Skeletal muscle tissue (tissue), 4 donors: Measurements from ENCODE around the gene CLASP1. TPM values are rescaled to one million over a fixed set of nuclear protein-coding genes. Genes with fewer than 3 reads are reported as not detected.
A peak's percentile ranks its signal among the peaks of the same experiment; 100 is the strongest.

Experiments used
- H3K27ac ChIP-seq: one replicate; pipeline ENCODE4 v1.7.0; 2013; ENCODE audit warnings: mild to moderate bottlenecking, low read depth, low read length, inconsistent platforms
- H3K27me3 ChIP-seq, 3 donors: one replicate each; pipeline ENCODE4 v1.7.0; 2013; ENCODE audit warnings: low read length in 3 of 3; ENCODE audit not compliant: control insufficient read depth in 3 of 3, insufficient read depth in 3 of 3
- H3K36me3 ChIP-seq, 3 donors: one replicate each; pipeline ENCODE4 v1.7.0; 2013; ENCODE audit warnings: low read length in 3 of 3; ENCODE audit not compliant: control insufficient read depth in 3 of 3, insufficient read depth in 3 of 3
- H3K4me1 ChIP-seq, 3 donors: one replicate each; pipeline ENCODE4 v1.7.0; 2013; ENCODE audit warnings: low read length in 3 of 3, mild to moderate bottlenecking in 3 of 3; ENCODE audit not compliant: control insufficient read depth in 3 of 3, insufficient read depth in 3 of 3
- H3K4me3 ChIP-seq, 3 donors: one replicate each; pipeline ENCODE4 v1.7.0; 2013; ENCODE audit warnings: low read length in 3 of 3
- H3K9ac ChIP-seq, 3 donors: one replicate each; pipeline ENCODE4 v1.7.0; 2013; ENCODE audit warnings: low read length in 3 of 3, mild to moderate bottlenecking in 3 of 3, moderate library complexity in 2 of 3, low read depth in 1 of 3
- H3K9me3 ChIP-seq, 3 donors: one replicate each; pipeline ENCODE4 v1.7.0; 2013; ENCODE audit warnings: low read length in 3 of 3; ENCODE audit not compliant: control insufficient read depth in 3 of 3
- total RNA-seq: library from RNA; depleted of rRNA; stranded (reverse); fragments of >200 nt; gene quantifications from one replicate; pipeline ENCODE4 v1.2.3, GENCODE V29; 2014
- donor health status: Osteomylitis.

Gene CLASP1
- total RNA-seq, 1 donor from 2014 or later: 74.1 TPM

DNA sequence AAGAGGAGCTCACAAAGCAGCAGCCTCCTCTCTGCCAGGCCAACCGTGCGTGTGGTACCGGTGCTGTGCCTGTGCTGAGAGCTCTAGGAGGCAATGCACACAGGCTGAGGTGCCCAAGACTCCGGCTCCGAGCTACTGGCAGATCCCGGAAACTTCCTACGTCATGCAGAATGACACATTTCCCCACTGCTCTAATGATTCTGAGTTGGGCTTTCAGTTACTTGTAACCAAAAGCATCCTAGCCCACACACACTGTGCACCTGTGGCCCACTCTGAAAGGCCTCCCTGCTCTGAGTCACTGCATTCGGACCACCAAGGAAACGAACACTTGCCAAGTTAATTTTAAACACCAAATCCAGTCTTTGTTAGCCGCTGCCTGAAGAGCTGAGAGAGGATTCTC is 127.9 kb downstream of the CLASP1 start:
- H3K4me1 ChIP-seq: peaks cover 20 to 33% (median 21%) of the 10 kb centered on the region in 3 donors
- peak overlapping the region; percentile 28 for H3K27ac ChIP-seq

DNA sequence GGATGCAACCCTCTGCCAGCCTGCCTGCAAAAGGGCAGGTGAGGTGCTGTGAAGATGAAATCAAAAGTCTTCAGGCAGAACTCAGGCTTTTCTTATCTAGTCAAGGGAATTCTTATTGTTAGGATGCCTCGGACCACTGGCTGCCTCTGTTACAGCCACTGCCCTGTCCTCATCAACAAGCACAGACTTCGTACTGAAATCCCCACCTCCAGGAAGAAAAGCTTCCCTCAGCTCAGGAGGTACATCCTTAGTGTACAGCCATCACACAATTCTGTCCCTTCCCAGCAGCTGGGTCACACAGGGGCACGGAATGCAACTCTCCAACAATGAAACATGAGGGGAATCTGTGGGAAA is 128.6 kb downstream of the CLASP1 start:
- H3K9ac ChIP-seq: peak overlapping the region in 1 of 3 donors; percentile 50

More for the DNA sequence above, 127.9 kb downstream of the CLASP1 start:
- no peak overlapping the region for H3K4me3 ChIP-seq
- peaks cover 21 to 42% (median 29%) of the 10 kb centered on the region in 3 donors for H3K36me3 ChIP-seq
- no peak overlapping the region for H3K9ac ChIP-seq
- no peaks in the 10 kb centered on the region for H3K9me3 ChIP-seq
- no peaks in the 10 kb centered on the region for H3K27me3 ChIP-seq

DNA sequence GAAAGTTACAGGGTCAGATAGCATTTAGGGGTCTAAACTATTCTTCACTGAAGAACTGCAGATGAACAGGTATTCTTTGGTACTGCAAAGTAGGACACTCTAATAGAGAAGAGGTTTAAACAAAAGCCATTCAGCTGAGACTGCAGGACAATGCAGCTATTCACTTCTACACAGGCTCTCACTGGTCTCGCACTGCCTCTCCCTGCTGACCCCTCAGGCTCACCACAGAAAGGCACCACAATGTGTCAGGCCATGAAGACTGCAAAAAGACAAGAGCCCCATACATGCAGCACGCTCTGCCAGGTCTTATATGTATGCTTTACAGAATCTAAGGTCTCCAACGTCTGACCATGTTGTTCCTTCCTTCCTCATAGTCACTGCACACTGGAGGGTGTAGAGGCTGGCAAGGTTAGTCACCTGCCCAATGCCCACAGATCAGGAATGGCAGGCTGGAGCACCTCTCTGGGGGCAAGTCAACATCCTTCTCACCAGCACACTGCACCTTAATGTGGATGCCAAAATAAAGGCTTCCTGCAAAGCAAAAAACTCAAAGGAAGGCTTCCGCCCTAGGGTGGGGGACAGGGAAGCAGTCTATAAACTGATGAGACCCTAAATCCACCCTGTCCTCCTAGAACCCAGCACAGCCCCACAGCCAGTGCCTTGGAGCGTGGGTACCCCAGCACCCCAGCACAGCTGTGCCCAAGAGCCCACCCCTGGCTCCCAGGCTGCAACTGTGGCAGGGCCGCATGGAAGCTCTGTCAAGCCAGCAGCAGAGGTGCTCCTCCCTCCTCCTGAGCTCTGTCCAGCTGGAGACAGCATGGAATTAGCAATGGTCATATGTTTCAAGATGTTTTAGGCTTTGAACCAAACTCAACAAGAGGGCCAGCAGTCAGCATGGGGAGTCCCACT is 129.3 kb downstream of the CLASP1 start:
- Histone ChIP-seq H3K9me3 (no peaks in the 10 kb centered on the region), H3K9ac (peak overlapping the region in 2 of 3 donors; percentile 50 to 66), H3K4me1 (peaks cover 20 to 28% (median 21%) of the 10 kb centered on the region in 3 donors), H3K36me3 (peaks cover 25 to 38% (median 34%) of the 10 kb centered on the region in 3 donors), H3K27me3 (no peaks in the 10 kb centered on the region), H3K27ac (peak overlapping the region; percentile 46), H3K4me3 (no peak overlapping the region)

More for the DNA sequence above, 128.6 kb downstream of the CLASP1 start:
- Histone ChIP-seq H3K4me3 (no peak overlapping the region), H3K4me1 (peaks cover 20 to 28% (median 21%) of the 10 kb centered on the region in 3 donors), H3K9me3 (no peaks in the 10 kb centered on the region), H3K36me3 (peaks cover 25 to 38% (median 28%) of the 10 kb centered on the region in 3 donors), H3K27me3 (no peaks in the 10 kb centered on the region), H3K27ac (peak overlapping the region; percentile 46)

DNA sequence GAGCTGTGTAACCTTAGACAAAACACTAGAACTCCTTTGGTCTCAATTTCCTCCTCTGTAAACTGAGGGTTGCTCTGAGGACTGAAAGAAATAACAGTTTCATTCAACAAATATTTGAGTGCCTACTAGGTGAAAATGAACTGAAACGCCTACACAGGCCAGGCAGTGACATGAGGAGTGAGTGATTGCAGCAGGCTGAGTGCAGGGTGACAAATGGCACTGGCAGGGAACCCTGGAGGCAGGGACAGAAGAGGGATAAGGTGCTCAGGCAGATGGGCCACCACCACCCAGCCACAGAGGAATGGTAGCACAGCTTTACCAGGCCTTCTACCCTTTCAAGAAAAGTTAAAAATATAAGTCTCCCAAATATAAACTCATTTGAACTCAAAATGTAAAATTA is 130.1 kb downstream of the CLASP1 start:
- Histone ChIP-seq H3K27me3 (no peaks in the 10 kb centered on the region), H3K9ac (no peak overlapping the region), H3K27ac (peak overlapping the region; percentile 2), H3K9me3 (no peaks in the 10 kb centered on the region), H3K4me3 (no peak overlapping the region), H3K36me3 (peaks cover 25 to 39% (median 35%) of the 10 kb centered on the region in 3 donors), H3K4me1 (peaks cover 20 to 28% (median 21%) of the 10 kb centered on the region in 3 donors)

DNA sequence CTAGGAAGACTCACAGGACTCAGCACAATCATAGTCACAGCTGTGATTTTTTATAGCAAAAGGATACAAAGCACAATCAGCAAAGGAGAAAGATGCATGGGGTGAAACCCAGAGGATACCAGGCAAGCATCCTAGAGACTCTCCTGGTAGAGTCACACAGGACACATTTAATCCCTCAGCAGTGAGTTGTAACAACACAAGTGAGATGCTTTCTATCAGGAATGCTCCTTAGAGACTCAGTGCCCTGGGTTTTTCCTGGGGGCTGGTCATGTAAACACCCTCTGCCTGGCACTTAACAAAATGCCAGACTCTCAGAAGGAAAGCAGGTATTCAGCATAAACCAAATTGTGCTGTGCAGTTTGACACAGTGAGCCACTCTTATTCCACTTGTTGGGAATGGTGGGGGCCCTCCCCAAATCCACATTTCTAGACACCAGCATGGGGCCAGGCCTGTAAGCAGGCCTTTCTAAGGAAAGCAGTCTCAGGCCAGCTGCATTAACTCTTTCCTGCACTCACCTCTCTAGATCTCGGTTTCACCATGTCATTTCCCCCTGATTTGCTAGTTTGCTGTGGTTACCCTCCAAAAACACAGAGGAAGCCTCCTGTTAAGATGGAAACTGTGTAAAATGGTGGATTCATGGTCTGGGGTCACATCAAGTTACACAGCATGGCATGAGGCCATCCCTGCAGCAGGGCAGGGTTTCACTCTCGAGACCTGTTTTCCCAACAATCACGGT is 135.5 kb downstream of the CLASP1 start:
- peaks cover 2 to 10% (median 4%) of the 10 kb centered on the region in 3 donors for H3K4me1 ChIP-seq
- H3K27ac ChIP-seq: no peak overlapping the region
- H3K4me3 ChIP-seq: no peak overlapping the region
- peak overlapping the region in 1 of 3 donors; percentile 4 for H3K9ac ChIP-seq
- H3K27me3 ChIP-seq: no peaks in the 10 kb centered on the region
- H3K36me3 ChIP-seq: peaks cover 4 to 24% (median 14%) of the 10 kb centered on the region in 3 donors
- H3K9me3 ChIP-seq: no peaks in the 10 kb centered on the region

DNA sequence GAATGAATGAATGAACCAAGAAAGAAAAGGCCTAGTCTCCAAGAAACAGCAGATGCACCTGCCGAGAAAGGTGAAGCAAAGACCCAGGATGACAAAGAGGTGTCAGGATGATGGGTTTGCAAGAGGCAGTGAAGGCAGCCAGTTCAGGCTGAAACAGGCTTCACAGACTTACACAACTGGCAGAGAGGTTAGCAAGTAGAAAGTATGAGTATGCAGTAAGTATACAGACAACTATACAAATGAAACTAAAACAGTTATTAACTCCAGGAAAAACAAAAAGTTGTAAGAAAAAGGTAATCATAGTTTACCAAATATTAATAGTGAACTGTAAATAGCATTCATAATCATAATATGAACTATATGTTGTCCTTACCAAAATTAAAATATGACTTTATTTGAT is 138.4 kb downstream of the CLASP1 start:
- H3K9ac ChIP-seq: no peak overlapping the region
- peaks cover 9 to 17% (median 12%) of the 10 kb centered on the region in 3 donors for H3K4me1 ChIP-seq
- no peaks in the 10 kb centered on the region for H3K27me3 ChIP-seq
- H3K9me3 ChIP-seq: no peaks in the 10 kb centered on the region
- no peak overlapping the region for H3K4me3 ChIP-seq
- no peak overlapping the region for H3K27ac ChIP-seq
- peaks cover 0 to 22% (median 9%) of the 10 kb centered on the region in 3 donors for H3K36me3 ChIP-seq

DNA sequence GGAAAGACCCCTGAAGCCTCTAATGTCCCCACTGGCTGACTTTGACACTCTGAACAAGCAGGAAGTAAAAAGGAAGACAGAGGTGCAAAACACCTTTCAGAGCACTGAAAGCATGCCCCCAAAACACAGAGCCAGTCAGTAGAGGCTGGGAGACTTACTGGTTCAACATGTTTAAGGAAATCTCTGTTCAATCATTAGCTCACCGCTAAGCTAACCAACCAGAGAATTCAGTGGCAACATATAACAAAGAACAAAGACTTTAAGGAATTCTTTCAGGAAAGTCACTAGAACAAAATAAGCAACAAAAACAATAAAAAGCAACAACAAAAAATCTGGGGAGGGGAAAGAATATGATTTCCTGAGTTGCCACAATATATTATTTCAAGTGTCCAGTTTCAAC is 142.6 kb downstream of the CLASP1 start:
- Histone ChIP-seq H3K9me3 (no peaks in the 10 kb centered on the region), H3K36me3 (peaks cover 7 to 10% (median 7%) of the 10 kb centered on the region in 3 donors), H3K27me3 (no peaks in the 10 kb centered on the region), H3K9ac (peak overlapping the region in 1 of 3 donors; percentile 51), H3K27ac (peak overlapping the region; percentile 79), H3K4me3 (peak overlapping the region in 2 of 3 donors; percentile 10 to 45), H3K4me1 (peaks cover 30 to 37% (median 36%) of the 10 kb centered on the region in 3 donors)

DNA sequence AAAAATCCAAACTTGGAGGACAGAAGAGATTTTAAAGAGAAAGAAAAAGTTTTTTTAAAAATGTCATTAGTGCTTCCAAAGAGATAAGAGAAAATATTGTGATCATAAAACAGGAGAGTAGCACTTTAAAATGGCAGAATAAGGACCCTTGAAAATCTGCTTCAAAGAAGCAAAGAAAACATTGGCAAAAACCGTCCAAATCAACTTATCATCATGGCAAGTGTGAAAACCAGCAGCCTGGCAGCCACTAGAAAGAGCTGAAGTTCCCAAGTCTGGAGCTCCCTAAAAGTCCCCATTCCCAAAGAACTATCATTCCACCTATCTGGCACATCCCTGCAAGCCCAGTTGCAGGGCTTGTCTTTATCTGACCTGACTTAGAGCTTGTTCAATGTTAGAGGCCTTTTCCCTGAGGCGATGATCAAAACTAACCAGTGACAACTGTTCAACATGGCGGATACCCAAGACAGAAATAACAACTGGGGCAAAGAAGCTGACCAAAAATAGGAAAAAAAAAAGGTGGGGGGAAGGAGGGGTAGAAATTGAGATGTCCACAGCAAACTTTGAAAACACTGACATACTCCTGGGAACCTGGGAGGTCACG is 143.2 kb downstream of the CLASP1 start:
- Histone ChIP-seq H3K27ac (peak overlapping the region; percentile 79), H3K4me1 (peaks cover 33 to 40% (median 39%) of the 10 kb centered on the region in 3 donors), H3K4me3 (peak overlapping the region in 2 of 3 donors; percentile 10 to 45), H3K27me3 (no peaks in the 10 kb centered on the region), H3K9me3 (no peaks in the 10 kb centered on the region), H3K36me3 (peaks cover 7 to 10% (median 7%) of the 10 kb centered on the region in 3 donors), H3K9ac (peak overlapping the region in 1 of 3 donors; percentile 51)

DNA sequence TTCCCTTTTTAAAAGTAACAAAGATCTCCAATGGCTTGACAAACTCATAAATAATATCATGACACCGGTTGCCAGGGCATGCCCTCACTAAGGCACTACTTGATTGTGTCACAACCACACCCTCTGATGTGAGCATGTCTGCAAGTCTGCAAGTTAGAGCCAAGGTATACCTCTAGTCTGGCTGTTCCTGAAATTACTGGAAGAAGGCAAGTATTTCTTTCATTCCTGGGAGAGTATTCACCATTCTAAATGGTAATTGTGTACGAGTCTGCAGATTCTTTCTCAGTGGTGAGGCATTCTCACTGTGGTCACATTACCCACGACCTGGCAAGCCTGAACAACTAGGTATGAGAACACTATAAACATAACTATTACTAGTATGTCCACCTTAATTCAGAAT is 144.3 kb downstream of the CLASP1 start:
- H3K4me1 ChIP-seq: peaks cover 36 to 44% (median 44%) of the 10 kb centered on the region in 3 donors
- no peak overlapping the region for H3K4me3 ChIP-seq
- H3K27ac ChIP-seq: peak overlapping the region; percentile 64
- H3K27me3 ChIP-seq: no peaks in the 10 kb centered on the region
- H3K36me3 ChIP-seq: peaks cover 7 to 10% (median 7%) of the 10 kb centered on the region in 3 donors
- peak overlapping the region in 1 of 3 donors; percentile 7 for H3K9ac ChIP-seq
- H3K9me3 ChIP-seq: no peaks in the 10 kb centered on the region
